K562 (cell line): ENCODE data around the gene EPHA2.

ENCODE experiments used
- ARID4B ChIP-seq: sonication (generic); formaldehyde crosslinking; IDR thresholded peaks from 2 replicates; pipeline ENCODE4 v1.8.0; 2022; ENCODE audit warnings: mild to moderate bottlenecking, missing genetic modification reagents
- ATF4 ChIP-seq: fragments of 450-650 bp; formaldehyde crosslinking; IDR thresholded peaks from 2 replicates; pipeline ENCODE4 v1.4.0; 2022; ENCODE audit warnings: mild to moderate bottlenecking, moderate library complexity
- BMI1 ChIP-seq: fragments of 150-350 bp; IDR thresholded peaks from 2 replicates; pipeline ENCODE4 v1.6.1; 2014; ENCODE audit warnings: low read length
- EZH2 ChIP-seq: IDR thresholded peaks from 2 replicates; pipeline ENCODE4 v1.6.1; 2012; ENCODE audit warnings: low read depth, mild to moderate bottlenecking, inconsistent platforms, low read length, borderline replicate concordance
- GABPB1 ChIP-seq: sonication (generic); formaldehyde crosslinking; IDR thresholded peaks from 2 replicates; pipeline ENCODE4 v1.8.0; 2022; ENCODE audit warnings: mild to moderate bottlenecking, missing genetic modification reagents
- KLF16 ChIP-seq: IDR thresholded peaks from 2 replicates; pipeline ENCODE4 v1.6.1; 2016; ENCODE audit warnings: antibody characterized with exemption
- MAFK ChIP-seq: IDR thresholded peaks from 2 replicates; pipeline ENCODE4 v1.6.1; 2011; ENCODE audit warnings: low read length, improper control_type of control experiment
- NR2C2 ChIP-seq, 2 experiments: fragments of 200-800 bp in 1 of 2; sonication (Bioruptor generic) in 1 of 2; sonication (generic) in 1 of 2; formaldehyde crosslinking in 1 of 2; IDR thresholded peaks; 2 replicates each; pipeline versions ENCODE4 v1.6.1 to v1.8.0; 2016 to 2022; ENCODE audit warnings: mild to moderate bottlenecking in 1 of 2, missing compliant biosample characterization in 1 of 2, missing genetic modification characterization in 1 of 2, missing genetic modification reagents in 1 of 2
- RBM39 ChIP-seq: fragments of 200-400 bp; formaldehyde crosslinking; optimal IDR thresholded peaks from 2 replicates; pipeline ENCODE3; 2018; ENCODE audit warnings: low read depth, low read length
- TF ChIP-seq, protein P1 (sequence below): sonication (generic); formaldehyde crosslinking; IDR thresholded peaks from 2 replicates; pipeline ENCODE4 v1.8.1; 2023; ENCODE audit warnings: mild to moderate bottlenecking, missing genetic modification reagents
- TF ChIP-seq, protein P2 (sequence below): fragments of 250-450 bp; sonication (Bioruptor Pico); IDR thresholded peaks from 2 replicates; pipeline ENCODE4 v1.5.0; 2021; ENCODE audit warnings: mild to moderate bottlenecking, borderline replicate concordance
- TF ChIP-seq, protein P3 (sequence below): fragments of 450-650 bp; IDR thresholded peaks from 2 replicates; pipeline ENCODE4 v1.6.1; 2016; ENCODE audit warnings: missing biosample characterization, missing genetic modification characterization

DNA sequence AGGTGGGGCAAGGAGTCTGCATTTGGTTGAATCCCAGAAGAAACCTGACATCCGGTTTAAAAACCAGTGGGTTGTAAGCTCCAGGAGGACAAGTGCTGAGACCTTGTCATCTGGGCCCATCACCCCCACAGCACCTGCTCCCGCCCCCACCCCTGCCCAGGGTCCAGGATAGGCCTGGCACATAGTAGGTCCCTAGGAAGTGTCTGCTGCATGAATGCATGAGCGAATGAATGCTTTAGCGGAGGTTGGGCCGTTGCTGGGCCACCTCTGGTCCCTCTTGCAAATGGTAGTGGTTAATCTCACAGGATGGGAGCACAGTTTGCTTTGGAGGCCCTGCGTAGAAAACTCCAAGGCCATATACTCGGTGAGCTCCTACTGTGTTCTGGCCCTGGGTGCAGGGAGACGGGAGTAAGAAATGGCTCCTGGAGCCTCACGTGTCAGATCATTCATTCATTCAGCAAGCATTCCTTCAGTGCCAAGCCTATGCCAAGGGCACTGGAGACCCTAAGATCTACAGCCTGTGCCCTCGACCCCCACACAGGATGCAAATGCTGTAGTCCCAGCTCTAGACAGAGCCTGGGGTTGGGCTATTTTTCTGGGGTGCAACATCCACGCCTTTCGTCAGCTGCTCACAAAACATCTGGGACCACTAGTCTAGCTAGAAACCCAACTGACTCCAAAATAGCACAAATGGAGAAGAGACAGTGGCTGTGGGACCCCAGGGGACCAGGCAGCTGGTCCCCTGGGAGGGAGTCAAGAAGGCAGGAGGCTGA lies 28.9 kb downstream of the EPHA2 start:
- TF ChIP-seq, protein P1, sequence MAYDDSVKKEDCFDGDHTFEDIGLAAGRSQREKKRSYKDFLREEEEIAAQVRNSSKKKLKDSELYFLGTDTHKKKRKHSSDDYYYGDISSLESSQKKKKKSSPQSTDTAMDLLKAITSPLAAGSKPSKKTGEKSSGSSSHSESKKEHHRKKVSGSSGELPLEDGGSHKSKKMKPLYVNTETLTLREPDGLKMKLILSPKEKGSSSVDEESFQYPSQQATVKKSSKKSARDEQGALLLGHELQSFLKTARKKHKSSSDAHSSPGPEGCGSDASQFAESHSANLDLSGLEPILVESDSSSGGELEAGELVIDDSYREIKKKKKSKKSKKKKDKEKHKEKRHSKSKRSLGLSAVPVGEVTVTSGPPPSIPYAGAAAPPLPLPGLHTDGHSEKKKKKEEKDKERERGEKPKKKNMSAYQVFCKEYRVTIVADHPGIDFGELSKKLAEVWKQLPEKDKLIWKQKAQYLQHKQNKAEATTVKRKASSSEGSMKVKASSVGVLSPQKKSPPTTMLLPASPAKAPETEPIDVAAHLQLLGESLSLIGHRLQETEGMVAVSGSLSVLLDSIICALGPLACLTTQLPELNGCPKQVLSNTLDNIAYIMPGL: no peak
- TF ChIP-seq, protein P2, sequence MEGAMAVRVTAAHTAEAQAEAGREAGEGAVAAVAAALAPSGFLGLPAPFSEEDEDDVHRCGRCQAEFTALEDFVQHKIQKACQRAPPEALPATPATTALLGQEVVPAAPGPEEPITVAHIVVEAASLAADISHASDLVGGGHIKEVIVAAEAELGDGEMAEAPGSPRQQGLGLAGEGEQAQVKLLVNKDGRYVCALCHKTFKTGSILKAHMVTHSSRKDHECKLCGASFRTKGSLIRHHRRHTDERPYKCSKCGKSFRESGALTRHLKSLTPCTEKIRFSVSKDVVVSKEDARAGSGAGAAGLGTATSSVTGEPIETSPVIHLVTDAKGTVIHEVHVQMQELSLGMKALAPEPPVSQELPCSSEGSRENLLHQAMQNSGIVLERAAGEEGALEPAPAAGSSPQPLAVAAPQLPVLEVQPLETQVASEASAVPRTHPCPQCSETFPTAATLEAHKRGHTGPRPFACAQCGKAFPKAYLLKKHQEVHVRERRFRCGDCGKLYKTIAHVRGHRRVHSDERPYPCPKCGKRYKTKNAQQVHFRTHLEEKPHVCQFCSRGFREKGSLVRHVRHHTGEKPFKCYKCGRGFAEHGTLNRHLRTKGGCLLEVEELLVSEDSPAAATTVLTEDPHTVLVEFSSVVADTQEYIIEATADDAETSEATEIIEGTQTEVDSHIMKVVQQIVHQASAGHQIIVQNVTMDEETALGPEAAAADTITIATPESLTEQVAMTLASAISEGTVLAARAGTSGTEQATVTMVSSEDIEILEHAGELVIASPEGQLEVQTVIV (CRISPR knock-in tag): no peak
- TF ChIP-seq, protein P3, sequence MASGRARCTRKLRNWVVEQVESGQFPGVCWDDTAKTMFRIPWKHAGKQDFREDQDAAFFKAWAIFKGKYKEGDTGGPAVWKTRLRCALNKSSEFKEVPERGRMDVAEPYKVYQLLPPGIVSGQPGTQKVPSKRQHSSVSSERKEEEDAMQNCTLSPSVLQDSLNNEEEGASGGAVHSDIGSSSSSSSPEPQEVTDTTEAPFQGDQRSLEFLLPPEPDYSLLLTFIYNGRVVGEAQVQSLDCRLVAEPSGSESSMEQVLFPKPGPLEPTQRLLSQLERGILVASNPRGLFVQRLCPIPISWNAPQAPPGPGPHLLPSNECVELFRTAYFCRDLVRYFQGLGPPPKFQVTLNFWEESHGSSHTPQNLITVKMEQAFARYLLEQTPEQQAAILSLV (tag): no peak
- no peak for TF ChIP-seq RBM39
- TF ChIP-seq GABPB1 (CRISPR knock-in tag): no peak
- TF ChIP-seq EZH2: no peak
- TF ChIP-seq BMI1: no peak
- TF ChIP-seq NR2C2 (CRISPR knock-in tag; IDR thresholded peaks at IDR 0.05): no peak
- TF ChIP-seq NR2C2 (tag; IDR thresholded peaks at IDR 0.05): no peak
- no peak for TF ChIP-seq ARID4B (CRISPR knock-in tag)
- TF ChIP-seq MAFK: no peak
- TF ChIP-seq KLF16: no peak
- no peak for TF ChIP-seq ATF4
